CD14-positive monocyte (primary cell): Measurements from ENCODE around the gene FARP2. TPM values are rescaled to one million over a fixed set of nuclear protein-coding genes. Genes with fewer than 3 reads are reported as not detected.
"Not testable (repeated sequence)": the region's sequence is repeated elsewhere in the genome, so short reads cannot be mapped to it uniquely, and the experiment has no call there.

Source experiments
- DNase-seq, 3 donors: peaks; one replicate each; pipeline ENCODE4 v3.0.0-alpha.2; 2011 to 2022
- H2AFZ ChIP-seq: 2 replicates; pipeline ENCODE4 v1.6.0; 2012; ENCODE audit warnings: mild to moderate bottlenecking, low read depth, low read length, inconsistent platforms; ENCODE audit not compliant: insufficient read depth, poor library complexity, severe bottlenecking
- H3K27ac ChIP-seq, 2 donors: 1 replicate in 1 of 2; 2 replicates in 1 of 2; pipeline ENCODE4 v1.5.1; 2012 to 2013; ENCODE audit warnings: low read length in 2 of 2, control low read depth in 1 of 2, inconsistent platforms in 1 of 2, low read depth in 1 of 2, mild to moderate bottlenecking in 1 of 2
- H3K27me3 ChIP-seq, 2 donors: one replicate each; pipeline versions ENCODE4 v1.6.0 to v1.6.1; 2011 to 2013; ENCODE audit warnings: low read length in 2 of 2; ENCODE audit not compliant: control insufficient read depth in 2 of 2, insufficient read depth in 2 of 2
- H3K36me3 ChIP-seq, 2 donors: replicated peaks in 1 of 2; 1 replicate in 1 of 2; 2 replicates in 1 of 2; pipeline versions ENCODE4 v1.5.1 to v1.6.1; 2012 to 2013; ENCODE audit warnings: low read length in 2 of 2, control low read depth in 1 of 2, inconsistent platforms in 1 of 2, mild to moderate bottlenecking in 1 of 2; ENCODE audit not compliant: insufficient read depth in 2 of 2, control insufficient read depth in 1 of 2
- H3K4me1 ChIP-seq, 2 donors: 1 replicate in 1 of 2; 2 replicates in 1 of 2; pipeline versions ENCODE4 v1.5.1 to v1.6.1; 2012 to 2013; ENCODE audit warnings: low read length in 2 of 2, control low read depth in 1 of 2, inconsistent platforms in 1 of 2, mild to moderate bottlenecking in 1 of 2, moderate library complexity in 1 of 2; ENCODE audit not compliant: insufficient read depth in 2 of 2, control insufficient read depth in 1 of 2
- H3K4me2 ChIP-seq: replicated peaks from 2 replicates; pipeline ENCODE3; 2012; ENCODE audit warnings: low read length, moderate library complexity, mild to moderate bottlenecking; ENCODE audit not compliant: poor library complexity, severe bottlenecking; ENCODE audit errors: extremely low read depth
- H3K4me3 ChIP-seq, 3 experiments: fragments of 200-600 bp in 1 of 3; sonication (generic) in 1 of 3; replicated peaks in 1 of 3; 1 replicate in 2 of 3; 2 replicates in 1 of 3; pipeline ENCODE4 v1.5.1; 2011 to 2013; ENCODE audit warnings: low read length in 3 of 3, mild to moderate bottlenecking in 3 of 3, control low read depth in 2 of 3, low read depth in 2 of 3, inconsistent platforms in 1 of 3, moderate library complexity in 1 of 3
- H3K79me2 ChIP-seq: 2 replicates; pipeline ENCODE4 v1.6.0; 2012; ENCODE audit warnings: mild to moderate bottlenecking, control low read depth, inconsistent platforms, low read length, moderate library complexity; ENCODE audit not compliant: insufficient read depth
- H3K9ac ChIP-seq: 2 replicates; pipeline ENCODE4 v1.6.0; 2017; ENCODE audit warnings: low read length, mild to moderate bottlenecking; ENCODE audit not compliant: insufficient read depth, poor library complexity, severe bottlenecking
- H3K9me3 ChIP-seq, 2 donors: replicated peaks in 1 of 2; 1 replicate in 1 of 2; 2 replicates in 1 of 2; pipeline versions ENCODE4 v1.5.1 to v1.6.1; 2012 to 2013; ENCODE audit warnings: low read length in 2 of 2, control low read depth in 1 of 2; ENCODE audit not compliant: control insufficient read depth in 1 of 2, insufficient read depth in 1 of 2
- H4K20me1 ChIP-seq: 2 replicates; pipeline ENCODE4 v1.6.0; 2012; ENCODE audit warnings: mild to moderate bottlenecking, low read length, control low read depth, moderate library complexity; ENCODE audit not compliant: insufficient read depth
- H3K27ac Mint-ChIP-seq, 7 donors: one replicate each; pipeline ENCODE4 v1.8.0; 2020; ENCODE audit warnings: mild to moderate bottlenecking in 7 of 7, mixed read lengths in 7 of 7, moderate library complexity in 6 of 7, inconsistent platforms in 2 of 7
- H3K27me3 Mint-ChIP-seq, 3 donors: one replicate each; pipeline ENCODE4 v1.8.0; 2021 to 2022; ENCODE audit warnings: low read depth in 3 of 3, mild to moderate bottlenecking in 3 of 3, mixed read lengths in 3 of 3, moderate library complexity in 3 of 3, inconsistent platforms in 1 of 3
- H3K36me3 Mint-ChIP-seq, 2 donors: one replicate each; pipeline ENCODE4 v1.8.0; 2020; ENCODE audit warnings: mixed read lengths in 2 of 2, inconsistent platforms in 1 of 2, mild to moderate bottlenecking in 1 of 2
- H3K4me1 Mint-ChIP-seq: one replicate; pipeline ENCODE4 v1.8.0; 2020; ENCODE audit warnings: mild to moderate bottlenecking, mixed read lengths
- H3K4me3 Mint-ChIP-seq, 2 donors: one replicate each; pipeline ENCODE4 v1.8.0; 2020; ENCODE audit warnings: mild to moderate bottlenecking in 2 of 2, mixed read lengths in 2 of 2, moderate library complexity in 1 of 2
- H3K9me3 Mint-ChIP-seq, 7 donors: one replicate each; pipeline ENCODE4 v1.8.0; 2020 to 2022; ENCODE audit warnings: mixed read lengths in 7 of 7, mild to moderate bottlenecking in 6 of 7, moderate library complexity in 6 of 7, inconsistent platforms in 2 of 7
- WGBS: methylation state at CpG from one replicate; pipeline ENCODE4 v1.1.5; 2013; ENCODE audit warnings: missing lambda C conversion rate; ENCODE audit not compliant: insufficient coverage; 5-methylcytosine and 5-hydroxymethylcytosine counted together
- intact Hi-C, 2 donors: fragments of 100-400 bp; cut with micrococcal nuclease; formaldehyde crosslinking; loops; one replicate each; pipeline versions ENCODE4 v1.15.0 to v1.15.1; 2023
- polyA plus RNA-seq, 3 donors: library from polyadenylated mRNA; depleted of rRNA in 1 of 3; unstranded in 2 of 3; stranded (reverse) in 1 of 3; fragments of 300-500 nt in 2 of 3; fragments of >200 nt in 1 of 3; fragmentation: Illumina TruSeq in 2 of 3; gene quantifications; 1 replicate in 2 of 3; 2 replicates in 1 of 3; pipeline ENCODE4 v1.2.3, GENCODE V29; 2012 to 2021
- TF ChIP-seq, protein P1 (sequence below): fragments of 200-600 bp; IDR thresholded peaks from one replicate; pipeline ENCODE4 v1.8.0; 2022; ENCODE audit warnings: antibody characterized with exemption, mild to moderate bottlenecking

Gene FARP2
- polyA plus RNA-seq, 3 donors, result 6.7 to 8.5 (median 7.3) TPM

GRCh38 chr2:241372361-241372992 lies 16.4 kb downstream of the FARP2 start:
- Histone ChIP-seq H3K4me1 (peaks cover 7 to 10% of the 10 kb centered on the region in 2 donors), H3K9me3 (no peaks in the 10 kb centered on the region), H2AFZ (no peak overlapping the region), H3K27me3 (no peaks in the 10 kb centered on the region), H4K20me1 (peaks cover 15% of the 10 kb centered on the region), H3K36me3 (peaks cover 0 to 10% of the 10 kb centered on the region in 2 donors), H3K27ac (no peak overlapping the region), H3K4me3 (no peak overlapping the region), H3K4me2 (no peak overlapping the region), H3K9ac (no peak overlapping the region), H3K79me2 (no peaks in the 10 kb centered on the region)
- 92% methylated on average over 6 of the region's 11 CpGs for WGBS
- Mint-ChIP-seq H3K4me3 (no peak overlapping the region), H3K36me3 (peaks cover 8 to 26% of the 10 kb centered on the region in 2 donors), H3K4me1 (peaks cover 10% of the 10 kb centered on the region), H3K27me3 (peaks cover 0 to 2% (median 2%) of the 10 kb centered on the region in 3 donors), H3K27ac (no peak overlapping the region), H3K9me3 (peaks cover 0 to 2% (median 0%) of the 10 kb centered on the region in 7 donors)
- TF ChIP-seq, protein P1, sequence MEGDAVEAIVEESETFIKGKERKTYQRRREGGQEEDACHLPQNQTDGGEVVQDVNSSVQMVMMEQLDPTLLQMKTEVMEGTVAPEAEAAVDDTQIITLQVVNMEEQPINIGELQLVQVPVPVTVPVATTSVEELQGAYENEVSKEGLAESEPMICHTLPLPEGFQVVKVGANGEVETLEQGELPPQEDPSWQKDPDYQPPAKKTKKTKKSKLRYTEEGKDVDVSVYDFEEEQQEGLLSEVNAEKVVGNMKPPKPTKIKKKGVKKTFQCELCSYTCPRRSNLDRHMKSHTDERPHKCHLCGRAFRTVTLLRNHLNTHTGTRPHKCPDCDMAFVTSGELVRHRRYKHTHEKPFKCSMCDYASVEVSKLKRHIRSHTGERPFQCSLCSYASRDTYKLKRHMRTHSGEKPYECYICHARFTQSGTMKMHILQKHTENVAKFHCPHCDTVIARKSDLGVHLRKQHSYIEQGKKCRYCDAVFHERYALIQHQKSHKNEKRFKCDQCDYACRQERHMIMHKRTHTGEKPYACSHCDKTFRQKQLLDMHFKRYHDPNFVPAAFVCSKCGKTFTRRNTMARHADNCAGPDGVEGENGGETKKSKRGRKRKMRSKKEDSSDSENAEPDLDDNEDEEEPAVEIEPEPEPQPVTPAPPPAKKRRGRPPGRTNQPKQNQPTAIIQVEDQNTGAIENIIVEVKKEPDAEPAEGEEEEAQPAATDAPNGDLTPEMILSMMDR, result no peak
- intact Hi-C loops, result no loop called here
- no peak for DNase-seq

- H3K4me3 Mint-ChIP-seq, result no peak overlapping the region
- H3K27ac ChIP-seq, result no peak overlapping the region
- H3K27ac Mint-ChIP-seq, result no peak overlapping the region
- H3K27me3 Mint-ChIP-seq, result peaks cover 0 to 2% (median 2%) of the 10 kb centered on the region in 3 donors
- peaks cover 10% of the 10 kb centered on the region for H3K4me1 Mint-ChIP-seq
- peaks cover 11% of the 10 kb centered on the region for H4K20me1 ChIP-seq
- no peak overlapping the region for H2AFZ ChIP-seq
- 100% methylated on average over 1 of the region's 3 CpGs for WGBS
- H3K9me3 ChIP-seq, result no peaks in the 10 kb centered on the region
- no peak overlapping the region for H3K9ac ChIP-seq
- peaks cover 0 to 2% (median 0%) of the 10 kb centered on the region in 7 donors for H3K9me3 Mint-ChIP-seq
- H3K36me3 Mint-ChIP-seq, result peaks cover 8 to 26% of the 10 kb centered on the region in 2 donors
- H3K4me1 ChIP-seq, result peaks cover 7 to 10% of the 10 kb centered on the region in 2 donors
- H3K79me2 ChIP-seq, result no peaks in the 10 kb centered on the region
- intact Hi-C loops, result no loop called here
- no peaks in the 10 kb centered on the region for H3K27me3 ChIP-seq
- H3K4me3 ChIP-seq, result no peak overlapping the region
- peaks cover 0 to 10% of the 10 kb centered on the region in 2 donors for H3K36me3 ChIP-seq
- DNase-seq, result no peak
- no peak overlapping the region for H3K4me2 ChIP-seq
- TF ChIP-seq, protein P1, result no peak
These were observed 17.4 kb downstream of the FARP2 start for GRCh38 chr2:241373446-241373845.

GRCh38 chr2:241373906-241374305 lies 17.8 kb downstream of the FARP2 start:
- peak overlapping the region in 1 of 7 donors; percentile 24 for H3K27ac Mint-ChIP-seq
- H3K9ac ChIP-seq, H3K4me1 Mint-ChIP-seq: not testable (repeated sequence)

More at GRCh38 chr2:241373906-241374305, 17.8 kb downstream of the FARP2 start:
- H3K9me3 ChIP-seq, H2AFZ ChIP-seq, H3K4me3 Mint-ChIP-seq, H3K27me3 ChIP-seq, H3K27ac ChIP-seq, H4K20me1 ChIP-seq, H3K4me2 ChIP-seq, H3K27me3 Mint-ChIP-seq, H3K36me3 ChIP-seq, intact Hi-C loops, H3K9me3 Mint-ChIP-seq, DNase-seq, H3K79me2 ChIP-seq, H3K4me3 ChIP-seq: not testable (repeated sequence)
- peaks cover 8 to 26% of the 10 kb centered on the region in 2 donors for H3K36me3 Mint-ChIP-seq
- H3K4me1 ChIP-seq, result peaks cover 7 to 10% of the 10 kb centered on the region in 2 donors
- 100% methylated on average over 5 of the region's 6 CpGs for WGBS
